ENCODE data around the gene PGA5.

Gene PGA5

GRCh38 chr11:61267437-61267841 lies 26.5 kb downstream of the PGA5 start:
- DNase-seq (ENCODE audit: low spot score): no peak

DNA sequence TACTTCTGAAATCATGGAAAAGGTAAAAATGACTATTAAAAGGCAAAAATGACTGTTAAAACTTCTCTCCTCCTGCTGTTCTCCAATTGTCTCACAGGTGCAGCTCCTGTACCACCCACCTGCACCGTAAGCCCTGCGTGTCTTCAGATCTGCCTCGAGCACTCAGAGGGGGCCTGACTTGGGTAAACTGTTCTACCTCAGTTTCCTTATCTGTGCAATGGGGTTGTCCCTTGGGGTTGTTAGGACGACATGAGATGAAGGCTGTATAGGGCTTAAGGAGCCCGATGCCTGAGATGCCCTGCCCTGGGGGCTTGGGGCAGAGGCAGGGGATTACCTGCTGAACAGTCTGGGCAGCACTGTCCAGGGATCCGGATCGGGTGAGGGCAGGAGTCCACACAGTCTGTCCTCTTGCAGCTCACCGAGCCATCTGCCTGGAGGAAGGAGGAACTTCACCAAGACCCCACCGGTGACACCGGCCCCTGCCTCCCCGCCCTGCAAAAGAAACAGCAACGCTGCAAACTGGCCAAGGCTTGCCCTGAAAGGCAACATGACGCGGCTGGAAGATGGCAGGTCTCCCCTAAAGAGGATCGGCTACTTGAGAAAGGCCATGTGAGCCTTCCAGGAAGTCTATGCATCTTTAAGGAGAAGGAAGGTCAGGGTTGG lies 27.7 kb downstream of the PGA5 start:
- DNase-seq (ENCODE audit: low spot score): no peak

DNA sequence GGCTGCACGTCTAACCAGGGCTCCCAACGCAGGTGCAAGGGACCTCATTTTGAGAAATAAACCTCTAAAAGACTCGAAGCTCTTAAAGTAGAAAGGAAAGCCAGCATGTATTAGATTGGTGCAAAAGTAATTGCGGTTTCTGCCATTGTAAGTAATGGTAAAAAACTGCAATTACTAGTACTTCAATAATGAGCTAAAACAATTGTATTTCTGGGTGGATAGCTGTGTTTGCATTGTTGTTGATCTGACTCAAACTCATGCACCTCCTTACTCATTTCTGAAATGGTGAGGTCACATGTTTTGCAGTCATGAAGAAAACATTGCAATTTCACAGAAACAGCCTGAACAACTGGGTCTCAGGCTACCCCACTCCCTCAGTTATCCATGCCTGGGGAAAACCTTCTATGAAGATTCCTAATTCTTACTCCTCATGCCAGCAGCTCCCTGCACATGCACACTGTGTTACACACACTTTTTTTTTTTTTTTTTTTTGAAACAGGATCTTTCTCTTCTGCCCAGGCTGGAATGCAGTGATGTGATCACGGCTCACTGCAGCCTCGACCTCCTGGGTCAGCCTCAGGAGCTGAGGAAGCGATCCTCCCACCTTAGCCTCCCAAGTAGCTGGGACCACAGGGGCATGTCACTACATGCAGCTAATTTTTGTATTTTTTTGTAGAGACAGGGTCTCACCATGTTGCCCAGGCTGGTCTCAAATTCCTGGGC lies 29.5 kb downstream of the PGA5 start:
- DNase-seq (ENCODE audit: low spot score): no peak

DNA sequence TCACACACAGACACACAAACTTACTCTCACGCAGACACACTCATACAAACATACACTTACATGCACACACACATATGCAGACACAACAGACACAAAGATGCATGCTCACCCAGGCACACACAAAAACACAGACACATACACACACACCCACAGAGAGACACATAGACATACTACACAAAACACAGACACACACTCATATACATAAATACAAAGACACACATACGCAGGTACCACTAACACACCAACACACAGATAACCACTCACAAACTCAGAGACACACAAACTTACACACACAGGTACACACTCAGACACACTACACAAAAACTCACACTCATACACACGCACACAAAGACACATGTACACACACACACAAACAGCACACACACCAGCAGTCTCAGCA lies 31.8 kb downstream of the PGA5 start:
- DNase-seq (ENCODE audit: low spot score): no peak

DNA sequence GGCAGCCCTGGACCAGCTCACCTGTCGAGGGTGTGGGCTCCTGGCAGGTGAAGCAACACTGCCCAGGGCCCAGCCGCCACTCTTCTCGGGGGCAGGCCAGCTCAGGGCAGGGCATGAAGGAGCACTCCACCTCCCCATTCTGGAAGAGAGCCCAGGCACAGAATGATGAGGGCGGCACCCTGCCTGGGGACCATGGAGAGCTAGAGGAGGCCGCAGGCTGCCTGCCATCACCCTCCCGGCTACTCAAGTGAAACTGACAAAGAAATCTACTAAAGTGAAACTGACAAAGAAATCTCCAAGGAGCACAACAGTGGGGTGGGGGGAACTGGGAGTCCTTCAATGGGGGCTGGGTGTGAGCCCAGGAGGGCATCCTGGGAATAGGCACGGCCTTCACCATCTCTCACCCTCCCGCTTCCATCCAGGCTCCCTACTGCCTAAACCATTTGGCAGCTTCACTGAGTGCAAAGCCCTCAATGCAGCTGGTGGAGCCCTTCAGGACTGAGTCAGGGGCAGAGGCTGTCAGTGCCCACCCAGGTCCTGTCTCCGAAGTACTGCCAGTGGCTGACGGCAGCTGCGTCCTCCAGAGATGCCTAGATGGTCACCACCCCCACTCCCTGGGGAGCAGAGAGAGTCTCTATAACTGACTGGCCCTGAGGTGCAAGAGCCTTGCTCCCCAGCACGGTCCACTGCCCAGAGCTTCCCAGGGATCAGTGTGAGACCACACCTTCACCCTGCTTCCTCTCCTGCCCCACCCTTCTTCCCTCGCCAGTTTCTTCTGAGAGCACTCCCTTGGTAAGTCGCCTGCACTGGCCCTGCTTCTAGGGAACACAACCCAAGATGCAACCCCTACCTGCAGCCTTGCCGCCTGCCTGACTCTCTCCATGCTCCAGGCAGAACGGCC lies 32.5 kb downstream of the PGA5 start:
- DNase-seq (ENCODE audit: low spot score): no peak

DNA sequence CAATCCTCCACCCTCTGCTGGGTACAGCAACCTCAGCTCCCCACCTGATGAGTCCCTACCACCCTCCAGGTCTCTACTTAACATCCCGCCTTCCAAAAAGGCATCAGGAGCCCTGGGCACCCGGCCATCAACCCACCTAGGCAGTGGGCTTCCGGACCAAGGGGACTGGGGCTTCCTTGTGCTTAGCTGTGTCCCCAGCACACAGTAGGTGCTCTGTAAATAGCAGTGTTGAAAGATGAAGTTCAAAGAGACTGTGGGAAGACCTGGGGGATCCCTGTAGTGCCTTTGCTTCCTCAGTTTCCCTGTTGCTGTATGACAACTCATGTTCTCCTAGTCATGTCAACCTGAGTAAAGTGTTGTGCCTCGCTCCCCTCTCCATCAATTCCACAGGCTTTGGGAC lies 33.1 kb downstream of the PGA5 start:
- no peak for DNase-seq (ENCODE audit: low spot score)

GRCh38 chr11:61275191-61275590 lies 34.2 kb downstream of the PGA5 start:
- DNase-seq (ENCODE audit: low spot score): no peak

- no peak for DNase-seq (ENCODE audit: low spot score)
Measured at GRCh38 chr11:61277186-61278000, 36.4 kb downstream of the PGA5 start.

DNA sequence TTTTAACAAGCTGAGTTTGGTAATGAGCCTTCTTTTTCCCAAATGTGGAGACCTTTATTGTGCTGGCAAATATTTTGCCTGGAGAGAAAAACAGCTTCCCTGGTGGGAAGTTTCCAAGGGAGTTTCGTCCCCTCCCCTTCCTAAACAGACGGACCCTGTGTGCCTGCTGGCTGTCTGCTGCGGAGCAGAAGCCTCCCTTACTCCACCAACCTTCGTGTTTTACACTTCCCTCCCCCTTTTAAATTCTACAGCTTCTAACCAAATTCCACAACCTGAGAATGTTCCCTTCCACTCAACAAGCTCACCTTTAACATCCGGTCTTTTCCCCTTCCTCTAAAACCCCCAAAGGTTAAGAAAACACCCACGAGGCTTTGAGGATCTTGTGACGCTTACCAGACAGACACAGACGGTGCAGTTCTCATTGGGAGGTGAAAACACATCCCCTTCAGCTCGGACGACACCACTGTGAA lies 37.1 kb downstream of the PGA5 start:
- DNase-seq (ENCODE audit: low spot score): no peak

DNA sequence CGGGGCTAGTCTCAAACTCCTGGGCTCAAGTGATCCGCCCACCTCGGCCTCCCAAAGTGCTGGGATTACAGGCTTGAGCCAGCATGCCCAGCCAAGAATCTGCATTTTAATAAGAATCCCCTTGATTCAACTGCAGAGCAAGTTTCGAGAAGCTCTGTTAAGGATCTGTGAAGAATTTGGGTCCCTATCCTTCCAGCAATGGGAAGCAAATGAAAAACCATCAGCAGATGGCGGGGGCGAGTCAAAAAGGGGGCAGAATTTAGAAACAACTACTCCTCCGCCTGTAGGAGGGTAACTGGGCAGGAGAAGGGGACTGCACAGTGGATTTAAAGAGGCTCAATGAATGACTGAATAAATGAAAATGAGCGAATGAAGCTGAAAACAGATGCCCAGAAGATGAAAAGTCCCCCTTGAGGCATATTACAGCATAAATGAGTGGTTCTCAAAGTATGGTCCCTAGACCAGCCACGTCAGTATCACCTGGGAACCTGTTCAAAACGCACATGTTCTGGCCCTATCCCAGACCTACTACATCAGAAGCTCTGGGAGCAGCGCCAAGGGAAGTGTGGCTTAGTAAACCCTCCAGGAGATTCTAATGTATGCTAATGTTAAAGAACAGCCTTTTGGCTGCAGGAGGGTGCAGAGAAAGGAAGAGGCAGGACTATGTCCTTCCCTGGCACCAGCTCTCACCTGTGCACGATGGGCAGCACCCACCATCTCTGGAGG lies 39.1 kb downstream of the PGA5 start:
- peak; percentile 16 for DNase-seq (ENCODE audit: low spot score)

DNA sequence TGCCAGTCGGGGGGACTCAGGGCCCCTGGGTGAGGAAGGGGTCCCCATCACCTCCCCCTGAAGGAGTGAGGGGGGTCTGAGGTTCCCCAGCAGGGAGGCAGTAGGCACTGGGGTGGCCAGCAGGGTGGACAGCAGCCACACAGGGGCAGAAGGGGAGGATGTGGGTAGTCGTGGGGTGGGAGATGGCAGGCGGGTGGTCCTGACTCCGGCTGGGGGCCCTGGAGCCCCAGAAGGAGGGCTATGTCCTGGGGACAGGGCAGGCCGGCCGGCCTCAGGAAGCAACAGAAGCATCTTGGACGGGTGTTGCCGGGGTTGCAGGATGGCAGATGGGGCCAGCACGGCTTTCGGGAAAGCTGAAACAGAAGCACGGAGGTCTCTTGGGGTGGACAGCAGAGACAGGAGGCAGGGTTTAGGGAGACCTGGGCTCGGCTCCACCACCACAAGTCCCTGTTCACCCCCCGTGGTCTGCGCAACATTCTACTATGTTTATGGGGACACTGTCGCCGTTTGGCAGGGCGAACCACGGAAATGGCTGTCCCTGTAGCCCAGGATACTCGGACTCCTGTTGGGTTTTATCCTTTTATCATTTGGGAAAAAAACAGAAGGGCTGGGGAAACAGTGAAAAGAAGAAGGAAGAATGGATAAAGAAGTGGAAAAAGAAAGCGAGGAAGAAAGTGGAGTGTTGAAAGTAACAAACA lies 40.1 kb downstream of the PGA5 start:
- no peak for DNase-seq (ENCODE audit: low spot score)

DNA sequence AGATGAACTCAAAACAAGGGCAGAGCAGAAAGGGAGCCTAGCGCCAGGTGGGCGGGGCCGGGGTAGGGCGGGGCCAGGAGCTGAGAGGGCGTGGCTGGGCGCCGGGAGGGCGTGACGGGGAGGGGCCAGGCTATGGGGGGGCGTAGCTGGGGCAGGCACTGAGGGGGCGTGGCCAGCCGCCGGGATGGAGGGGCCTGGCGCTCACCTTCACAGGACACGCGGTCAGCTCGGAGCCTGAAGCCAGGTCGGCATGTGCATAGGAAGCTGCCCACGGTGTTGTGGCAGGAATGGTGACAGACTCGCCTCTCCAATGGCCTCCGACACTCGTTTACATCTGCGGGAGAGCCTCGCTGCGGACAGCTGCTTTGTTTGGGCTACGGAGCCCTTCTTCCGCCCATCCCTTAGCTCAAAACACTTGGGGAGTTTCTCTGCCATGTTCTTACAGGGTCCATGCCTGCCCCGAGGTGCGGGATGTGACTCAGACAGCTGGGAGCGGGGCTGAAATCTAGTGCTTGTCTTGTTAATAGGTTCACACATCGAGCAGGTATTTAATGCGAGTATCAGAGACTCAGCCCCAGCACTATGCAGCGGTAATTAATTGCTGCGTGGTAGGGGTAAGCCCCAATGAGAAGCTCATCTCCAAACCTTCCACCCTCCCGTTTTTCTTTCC lies 40.7 kb downstream of the PGA5 start:
- peak; percentile 58 for DNase-seq (ENCODE audit: low spot score)

- no peak for DNase-seq (ENCODE audit: low spot score)
Measured at GRCh38 chr11:61283613-61284012, 42.6 kb downstream of the PGA5 start.

DNA sequence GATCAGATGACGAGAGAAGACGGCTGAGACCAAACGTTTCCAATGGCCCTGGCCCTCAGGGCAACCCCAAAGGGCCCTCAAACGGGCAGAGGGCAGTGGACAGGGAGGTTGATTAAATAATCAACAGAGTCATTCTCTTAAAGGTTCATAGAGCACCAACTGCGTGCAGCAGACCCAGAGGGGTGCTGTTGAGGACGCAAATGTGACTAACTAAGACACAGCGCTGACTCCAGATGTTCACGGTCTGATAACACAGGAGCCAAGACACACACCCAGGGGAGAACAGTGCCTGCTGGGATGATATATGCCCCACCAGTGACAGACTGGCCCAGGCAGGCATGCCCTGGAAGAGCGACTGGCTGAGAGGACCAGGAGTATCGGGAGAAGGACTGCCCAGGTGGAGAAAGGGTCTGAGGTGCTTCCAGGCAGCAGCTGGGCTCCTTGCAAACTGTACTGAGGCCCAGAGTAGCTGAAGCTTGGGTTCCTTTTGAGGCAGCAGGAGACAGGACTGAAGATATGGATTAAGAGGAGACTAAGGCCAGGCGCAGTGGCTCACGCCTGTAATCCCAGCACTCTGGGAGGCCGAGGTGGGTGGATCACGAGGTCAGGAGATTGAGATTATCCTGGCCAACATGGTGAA lies 46.5 kb downstream of the PGA5 start:
- DNase-seq (ENCODE audit: low spot score): no peak

DNA sequence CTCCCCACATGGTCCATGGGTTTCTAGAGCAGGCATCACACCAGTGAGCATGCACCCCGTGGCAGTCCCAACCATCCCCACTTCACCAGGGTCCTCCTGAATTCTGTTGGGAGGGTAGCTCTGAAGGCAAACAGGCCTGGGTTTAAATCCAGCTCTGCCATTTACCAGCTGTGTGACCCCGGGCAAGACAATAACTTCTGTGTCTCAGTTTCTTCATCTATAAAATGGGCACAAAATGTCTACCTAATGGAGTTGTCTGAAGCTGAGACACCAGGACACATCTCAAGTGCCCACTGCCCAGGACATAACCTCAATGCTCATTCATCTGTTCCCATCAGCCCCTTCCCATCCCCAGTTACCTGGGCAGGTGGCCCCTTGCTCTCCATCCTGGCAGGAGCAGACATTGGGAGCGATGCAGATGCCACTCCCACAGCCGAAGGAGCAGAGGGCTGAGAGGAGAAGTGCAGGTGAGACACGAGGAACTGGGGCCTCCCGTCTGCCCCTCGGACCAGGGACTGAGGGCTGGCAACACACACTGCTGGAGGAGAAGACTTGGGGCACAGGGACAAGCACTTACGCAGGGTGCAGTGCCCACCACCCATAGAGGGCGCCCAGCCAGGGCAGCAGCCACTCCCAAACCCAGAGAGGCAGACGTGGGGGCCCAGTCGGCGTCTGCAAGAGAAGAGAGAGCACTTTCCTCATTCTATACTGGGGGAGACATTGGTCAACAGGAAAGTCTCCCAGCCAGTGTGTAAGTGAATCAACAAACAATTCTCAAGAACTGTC lies 50.1 kb downstream of the PGA5 start:
- DNase-seq (ENCODE audit: low spot score): peak; percentile 35

DNA sequence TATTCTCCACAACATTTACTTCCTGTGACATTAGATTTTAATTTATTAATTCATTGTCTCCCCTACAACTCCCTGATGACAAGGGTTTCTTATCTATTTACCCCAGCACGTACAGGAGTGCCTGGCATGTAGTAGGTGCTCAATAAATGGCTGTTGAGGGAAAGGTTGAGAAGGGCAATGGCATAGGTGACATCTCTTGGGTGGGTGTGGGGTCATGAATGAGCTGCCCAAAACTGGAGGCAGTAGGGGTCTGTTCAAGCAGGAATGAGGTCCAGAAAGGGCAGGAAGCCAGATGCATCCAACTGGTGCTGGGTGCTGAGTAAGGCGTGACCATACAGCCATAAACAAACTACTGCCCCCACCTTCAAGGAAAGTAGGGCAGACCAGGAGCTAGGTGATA lies 51.4 kb downstream of the PGA5 start:
- no peak for DNase-seq (ENCODE audit: low spot score)

DNA sequence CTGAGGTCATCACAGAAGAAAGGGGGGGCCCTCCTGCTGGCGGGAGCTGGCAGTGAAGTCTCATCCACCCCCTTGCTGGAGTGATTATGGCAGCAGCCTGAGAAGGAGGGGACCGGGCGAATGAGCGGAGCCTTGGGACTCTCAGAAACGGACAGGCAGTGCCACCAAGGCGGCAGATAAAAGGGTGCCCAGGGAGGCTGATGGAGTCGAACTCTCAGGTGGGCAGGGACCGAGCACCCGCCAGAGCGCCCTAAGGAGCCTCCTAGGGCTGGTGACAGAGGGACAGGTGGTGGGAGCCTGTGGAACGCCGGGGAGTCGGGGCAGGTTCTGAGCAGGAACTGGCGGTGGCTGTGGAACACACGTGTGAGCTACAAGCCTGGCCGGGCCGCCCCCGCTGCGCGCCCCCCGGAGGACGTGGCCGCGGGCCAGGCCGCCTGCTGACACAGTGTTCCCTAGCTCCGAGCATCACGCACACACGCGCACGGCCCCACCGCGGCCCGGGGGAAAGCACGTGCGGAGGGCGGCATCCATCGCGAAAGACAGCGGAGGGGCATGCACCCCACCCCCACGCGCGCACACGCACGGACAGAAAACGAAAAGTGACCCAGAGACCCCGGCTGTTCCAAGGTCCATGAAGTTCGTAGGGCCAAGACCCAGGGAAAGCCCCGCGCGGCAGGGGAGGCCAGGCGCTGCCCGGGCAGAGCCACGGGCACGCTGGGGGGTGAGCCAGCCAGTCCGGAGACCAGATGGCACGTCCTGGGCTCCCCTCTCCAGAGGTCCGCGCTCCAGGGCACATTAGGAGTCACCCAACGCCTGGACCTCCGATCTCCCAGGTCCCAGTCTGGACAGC lies 53.1 kb downstream of the PGA5 start:
- peak; percentile 60 for DNase-seq (ENCODE audit: low spot score)
